Measurements from ENCODE around the gene MBOAT1.

MBOAT1 gene

GRCh38 chr6:20235041-20235440 lies 22.8 kb upstream of the MBOAT1 start:
- no peak for TF ChIP-seq CTCF (IDR thresholded peaks at IDR 0.05; ENCODE audit: control extremely low read depth, extremely low read depth, low read depth, missing control alignments)
- ChIA-PET CTCF (interaction anchor here (1.5 kb wide), 1 partner anchor 8 kb away, joined by 4 read pairs; no protein-coding TSS in a partner anchor), POLR2A (no interaction called here)
- no peak for DNase-seq (ENCODE audit: extremely low spot score)

- POLR2A ChIA-PET = no interaction called here
- DNase-seq (ENCODE audit: extremely low spot score) = no peak
- no peak for TF ChIP-seq CTCF (IDR thresholded peaks at IDR 0.05; ENCODE audit: control extremely low read depth, extremely low read depth, low read depth, missing control alignments)
- CTCF ChIA-PET = interaction anchor here (1.0 to 1.5 kb wide), 2 partner anchors 9 to 37 kb away, joined by 3 to 4 read pairs; no protein-coding TSS in a partner anchor
Measured at GRCh38 chr6:20234136-20234535, 21.9 kb upstream of the MBOAT1 start.

- DNase-seq (ENCODE audit: extremely low spot score) = no peak
- ChIA-PET CTCF (interaction anchor here (1.0 to 1.2 kb wide), 2 partner anchors 9 to 38 kb away, joined by 3 read pairs; no protein-coding TSS in a partner anchor), POLR2A (no interaction called here)
- TF ChIP-seq CTCF (IDR thresholded peaks at IDR 0.05; ENCODE audit: control extremely low read depth, extremely low read depth, low read depth, missing control alignments) = no peak
Measured at GRCh38 chr6:20233007-20233730, 20.9 kb upstream of the MBOAT1 start.

GRCh38 chr6:20232188-20232587 lies 19.9 kb upstream of the MBOAT1 start:
- ChIA-PET POLR2A (no interaction called here), CTCF (no interaction called here)
- no peak for DNase-seq (ENCODE audit: extremely low spot score)
- no peak for TF ChIP-seq CTCF (IDR thresholded peaks at IDR 0.05; ENCODE audit: control extremely low read depth, extremely low read depth, low read depth, missing control alignments)

GRCh38 chr6:20230401-20231119 lies 18.3 kb upstream of the MBOAT1 start:
- ChIA-PET POLR2A (no interaction called here), CTCF (interaction anchor here (0.8 kb wide), 1 partner anchor 8 kb away, joined by 3 read pairs; no protein-coding TSS in a partner anchor)
- no peak for TF ChIP-seq CTCF (IDR thresholded peaks at IDR 0.05; ENCODE audit: control extremely low read depth, extremely low read depth, low read depth, missing control alignments)
- DNase-seq (ENCODE audit: extremely low spot score) = no peak

GRCh38 chr6:20229881-20230280 lies 17.6 kb upstream of the MBOAT1 start:
- ChIA-PET POLR2A (no interaction called here), CTCF (interaction anchor here (0.8 kb wide), 1 partner anchor 9 kb away, joined by 3 read pairs; no protein-coding TSS in a partner anchor)
- no peak for DNase-seq (ENCODE audit: extremely low spot score)
- no peak for TF ChIP-seq CTCF (IDR thresholded peaks at IDR 0.05; ENCODE audit: control extremely low read depth, extremely low read depth, low read depth, missing control alignments)
